Hematopoietic multipotent progenitor cell treated with erythropoietin and hydrocortisone succinate and interleukin-3 and kit ligand, for 17 days (in vitro differentiated cells): ENCODE results near the gene RABEP2.
"Not testable (repeated sequence)": the region's sequence is repeated elsewhere in the genome, so short reads cannot be mapped to it uniquely, and the experiment has no call there.

Experiments
- DNase-seq: peaks from one replicate; pipeline ENCODE4 v3.0.0-alpha.2; 2015; ENCODE audit warnings: low spot score

Gene RABEP2

DNA sequence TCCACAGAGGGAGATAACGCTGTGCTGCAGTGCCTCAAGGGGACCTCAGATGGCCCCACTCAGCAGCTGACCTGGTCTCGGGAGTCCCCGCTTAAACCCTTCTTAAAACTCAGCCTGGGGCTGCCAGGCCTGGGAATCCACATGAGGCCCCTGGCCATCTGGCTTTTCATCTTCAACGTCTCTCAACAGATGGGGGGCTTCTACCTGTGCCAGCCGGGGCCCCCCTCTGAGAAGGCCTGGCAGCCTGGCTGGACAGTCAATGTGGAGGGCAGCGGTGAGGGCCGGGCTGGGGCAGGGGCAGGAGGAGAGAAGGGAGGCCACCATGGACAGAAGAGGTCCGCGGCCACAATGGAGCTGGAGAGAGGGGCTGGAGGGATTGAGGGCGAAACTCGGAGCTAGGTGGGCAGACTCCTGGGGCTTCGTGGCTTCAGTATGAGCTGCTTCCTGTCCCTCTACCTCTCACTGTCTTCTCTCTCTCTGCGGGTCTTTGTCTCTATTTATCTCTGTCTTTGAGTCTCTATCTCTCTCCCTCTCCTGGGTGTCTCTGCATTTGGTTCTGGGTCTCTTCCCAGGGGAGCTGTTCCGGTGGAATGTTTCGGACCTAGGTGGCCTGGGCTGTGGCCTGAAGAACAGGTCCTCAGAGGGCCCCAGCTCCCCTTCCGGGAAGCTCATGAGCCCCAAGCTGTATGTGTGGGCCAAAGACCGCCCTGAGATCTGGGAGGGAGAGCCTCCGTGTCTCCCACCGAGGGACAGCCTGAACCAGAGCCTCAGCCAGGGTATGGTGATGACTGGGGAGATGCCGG lies 7.5 kb upstream of the RABEP2 start:
- no peak for DNase-seq

DNA sequence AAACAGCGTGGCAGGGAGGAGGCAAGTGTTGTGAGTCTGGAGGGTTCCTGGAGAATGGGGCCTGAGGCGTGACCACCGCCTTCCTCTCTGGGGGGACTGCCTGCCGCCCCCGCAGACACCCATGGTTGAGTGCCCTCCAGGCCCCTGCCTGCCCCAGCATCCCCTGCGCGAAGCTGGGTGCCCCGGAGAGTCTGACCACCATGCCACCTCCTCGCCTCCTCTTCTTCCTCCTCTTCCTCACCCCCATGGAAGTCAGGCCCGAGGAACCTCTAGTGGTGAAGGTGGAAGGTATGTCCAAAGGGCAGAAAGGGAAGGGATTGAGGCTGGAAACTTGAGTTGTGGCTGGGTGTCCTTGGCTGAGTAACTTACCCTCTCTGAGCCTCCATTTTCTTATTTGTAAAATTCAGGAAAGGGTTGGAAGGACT lies 6.8 kb upstream of the RABEP2 start, which contains the start of gene CD19:
Gene CD19 (plus strand): TSS at position 171 of the 425 bp plus-strand sequence. CDS start 30 bp downstream, at position 201.
- DNase-seq: no peak

GRCh38 chr16:28930652-28931051 lies 5.6 kb upstream of the RABEP2 start:
- no peak for DNase-seq

- no peak for DNase-seq
Observed at GRCh38 chr16:28930203-28930602, 5.2 kb upstream of the RABEP2 start.

DNA sequence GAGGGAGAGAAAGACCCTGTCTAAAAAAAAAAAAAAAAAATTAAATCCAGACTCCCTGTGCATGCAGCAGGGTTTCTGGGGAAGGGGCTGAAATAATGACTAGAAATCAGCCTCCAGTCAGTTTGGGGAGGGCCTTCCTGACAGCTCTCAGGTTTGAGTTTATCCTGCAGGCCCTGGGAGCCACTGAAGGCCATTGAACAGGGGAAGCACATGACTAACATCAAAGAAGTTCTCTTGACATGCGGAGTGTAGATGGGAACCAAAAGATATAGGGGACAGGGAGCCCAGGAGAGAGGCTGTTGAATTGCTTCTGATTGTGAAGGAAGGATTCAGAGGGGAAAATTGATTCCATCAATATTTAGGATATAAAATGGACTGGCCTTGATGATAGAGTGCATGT lies 2.8 kb upstream of the RABEP2 start:
- DNase-seq: no peak

GRCh38 chr16:28926284-28926683 lies 1.2 kb upstream of the RABEP2 start:
- not testable (repeated sequence) for DNase-seq

DNA sequence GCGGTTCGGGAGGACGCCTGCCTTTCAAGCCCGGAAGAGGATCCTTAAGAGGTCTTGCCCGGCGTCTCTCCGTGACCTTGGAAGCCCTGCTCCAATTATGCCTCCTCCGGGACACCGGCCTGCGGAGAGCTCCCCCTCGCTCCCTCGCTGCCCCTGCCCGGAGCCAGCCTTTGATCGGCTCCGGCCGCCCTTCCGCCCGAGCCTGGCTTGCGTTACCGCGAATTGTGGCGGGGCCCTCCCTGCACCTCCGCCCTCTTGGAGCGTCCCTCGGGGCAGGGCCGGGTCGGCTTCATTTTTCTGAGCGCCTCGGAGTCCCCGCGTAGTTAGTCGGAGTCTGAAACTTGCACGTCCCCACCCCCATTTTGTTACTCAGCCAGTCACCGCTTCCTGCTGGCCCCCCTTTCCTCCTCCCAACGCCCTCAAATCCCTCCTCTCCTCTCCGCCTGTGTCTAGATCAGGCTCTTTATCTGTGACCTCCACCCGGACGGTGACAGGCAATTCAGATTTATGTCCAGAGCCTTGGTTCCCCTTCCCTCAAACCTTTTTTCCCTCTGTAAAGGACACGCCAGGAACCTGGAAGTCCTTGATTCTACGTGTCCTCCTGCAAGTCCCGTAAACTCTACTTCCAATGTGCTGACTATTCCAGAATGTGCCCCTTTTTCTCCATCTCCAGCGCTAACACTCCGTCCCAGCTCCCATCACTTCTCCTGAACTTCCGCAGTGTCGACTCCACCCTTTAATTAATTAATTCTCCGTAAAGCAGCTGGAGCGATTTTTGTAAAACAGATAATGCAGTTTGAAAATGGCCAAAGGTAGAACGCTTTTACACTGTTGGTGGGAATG lies 569 bp upstream of the RABEP2 start:
- no peak for DNase-seq

- DNase-seq: no peak
Observed at GRCh38 chr16:28924399-28924761, 658 bp downstream of the RABEP2 start.

DNA sequence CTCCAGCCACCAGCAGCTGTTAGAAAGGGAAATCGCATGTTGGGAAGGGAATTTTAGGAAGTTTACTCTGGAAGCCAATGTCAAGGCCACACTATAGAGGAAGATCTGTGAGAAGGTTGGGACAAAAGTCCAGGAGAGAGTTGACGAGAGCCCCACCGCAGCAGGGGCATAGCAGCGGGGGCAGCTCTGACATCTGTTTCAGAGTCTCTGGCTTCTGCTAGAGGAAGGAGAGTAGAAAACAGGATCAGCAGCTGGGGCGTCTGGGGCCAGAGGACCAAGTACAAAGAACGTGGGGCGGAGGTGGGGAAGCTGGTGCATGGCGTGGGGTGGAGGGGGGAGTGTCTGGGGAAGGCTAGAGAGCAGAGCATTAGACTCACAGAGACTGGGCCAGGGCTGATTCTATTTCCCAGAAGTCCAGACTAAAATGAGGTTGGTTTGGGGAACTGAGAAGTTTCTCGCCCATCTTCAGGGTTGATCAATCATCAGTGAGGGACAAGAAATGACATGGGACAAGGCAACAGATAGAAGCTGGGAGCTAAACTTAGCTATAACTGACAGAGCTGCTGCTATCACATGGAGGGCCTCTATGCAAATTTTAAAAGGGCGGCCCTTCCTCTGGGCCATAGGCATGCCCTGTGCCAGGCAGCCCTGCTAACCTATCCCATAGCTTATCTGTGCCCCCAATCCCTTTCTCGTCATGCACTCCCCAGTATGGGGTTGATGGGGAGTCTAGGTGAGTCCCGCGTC lies 1.2 kb downstream of the RABEP2 start:
- DNase-seq: no peak

GRCh38 chr16:28923231-28923587 lies 1.8 kb downstream of the RABEP2 start:
- DNase-seq: no peak

DNA sequence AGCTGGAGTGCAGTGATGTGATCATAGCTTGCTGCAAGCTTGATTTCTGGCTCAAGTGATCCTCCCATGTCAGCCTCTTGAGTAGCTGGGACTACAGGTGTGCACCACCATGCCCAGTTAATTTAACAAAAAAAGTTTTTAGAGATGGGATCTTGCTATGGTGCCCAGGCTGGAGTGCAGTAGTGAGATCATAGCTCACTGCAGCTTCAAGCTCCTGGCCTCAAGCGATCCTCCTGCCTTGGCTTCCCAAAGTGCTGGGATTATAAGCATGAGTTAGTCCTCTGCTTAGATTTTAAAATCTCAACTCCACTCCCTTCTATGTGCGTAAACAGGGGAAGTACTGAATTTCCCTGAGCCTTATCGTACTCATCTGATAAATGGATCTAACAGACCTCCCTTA lies 6.3 kb downstream of the RABEP2 start:
- DNase-seq: no peak

DNA sequence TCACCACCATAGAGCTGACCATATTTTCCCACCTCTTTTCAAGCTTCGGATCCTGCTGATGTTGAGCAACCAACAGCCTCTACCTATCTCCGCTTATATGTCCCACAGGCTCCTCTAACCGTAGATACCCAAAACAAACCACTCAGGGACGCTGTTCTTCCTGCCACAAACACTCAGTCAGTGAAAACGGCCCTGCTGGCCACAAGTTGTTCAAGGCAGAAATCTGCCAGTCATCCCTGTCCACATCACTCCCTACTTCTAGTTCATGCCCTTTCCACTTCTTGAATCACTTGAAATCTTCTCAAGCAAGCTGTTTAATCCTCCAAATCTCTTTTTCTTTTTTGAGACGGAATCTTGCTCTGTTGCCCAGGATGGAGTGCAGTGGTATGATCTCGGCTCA lies 7.9 kb downstream of the RABEP2 start:
- DNase-seq: no peak

GRCh38 chr16:28915181-28915580 lies 9.9 kb downstream of the RABEP2 start:
- DNase-seq: no peak

DNA sequence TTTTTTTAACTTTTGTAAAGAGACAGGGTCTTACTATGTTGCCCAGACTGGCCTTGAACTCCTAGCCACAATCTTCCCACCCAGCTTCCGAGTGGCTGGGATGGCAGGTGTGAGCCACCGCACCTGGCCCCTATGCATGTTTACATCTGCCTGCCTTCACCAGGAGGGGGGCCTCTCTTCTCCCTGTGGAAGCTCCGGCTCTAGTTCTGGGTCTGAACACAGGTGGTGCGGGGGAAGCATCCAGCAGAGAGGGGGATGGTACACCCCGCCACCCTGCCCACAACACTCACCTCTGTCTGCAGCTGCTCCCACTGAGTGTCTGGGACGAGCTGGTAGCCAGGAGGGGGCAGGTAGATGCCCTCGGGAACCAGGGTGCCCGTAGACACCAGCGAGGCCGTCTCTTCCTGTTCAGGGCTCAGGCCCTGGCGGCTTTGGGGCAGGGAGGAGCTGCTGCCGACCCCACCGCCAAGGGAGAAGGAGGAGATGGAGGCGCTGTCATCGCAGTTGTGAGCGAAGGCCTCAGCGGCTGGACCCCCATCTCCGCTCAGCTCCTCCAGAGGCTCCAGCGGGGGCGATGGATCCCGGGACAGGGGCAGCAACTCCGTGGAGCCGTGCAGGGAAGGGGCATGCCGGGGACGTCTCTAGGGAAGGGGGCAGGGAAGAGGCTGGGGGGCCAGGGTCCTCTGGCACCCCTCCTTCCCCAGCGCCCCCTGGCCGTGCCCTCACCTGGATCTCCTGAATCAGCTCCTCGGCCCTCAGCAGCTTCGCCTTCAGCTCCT lies 10.9 kb downstream of the RABEP2 start:
- DNase-seq: no peak

GRCh38 chr16:28912558-28912957 lies 12.5 kb downstream of the RABEP2 start:
- no peak for DNase-seq

- DNase-seq: no peak
Observed at GRCh38 chr16:28910086-28911031, 14.7 kb downstream of the RABEP2 start.

DNA sequence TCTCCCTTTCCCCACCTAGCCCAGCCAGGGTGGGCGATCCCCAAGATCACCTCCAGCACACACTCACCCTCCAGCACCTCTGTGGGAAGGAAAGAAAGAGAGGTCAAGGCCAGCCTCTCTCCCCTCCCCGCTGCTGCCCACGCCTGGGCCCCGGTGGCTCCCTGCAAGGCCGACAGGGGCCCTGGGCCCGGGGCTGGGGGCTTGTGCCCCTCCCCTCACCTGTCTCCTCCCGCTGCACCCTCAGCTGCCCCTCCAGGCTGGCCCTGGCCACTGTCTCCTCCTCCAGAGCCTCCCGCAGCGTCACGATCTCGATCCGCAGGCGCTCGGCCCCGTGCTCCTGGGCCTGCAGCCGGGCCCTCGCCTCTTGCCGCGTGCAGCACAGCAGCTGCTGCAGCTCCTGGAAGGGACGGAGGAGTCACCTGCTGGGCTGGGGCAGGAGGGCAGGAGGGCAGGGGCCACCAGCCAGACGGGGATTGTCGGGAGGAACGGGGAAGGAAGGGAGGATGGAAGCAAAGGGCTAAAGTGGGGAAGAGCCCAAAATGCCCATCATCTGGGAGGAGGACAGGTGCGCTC lies 19.2 kb downstream of the RABEP2 start:
- no peak for DNase-seq

GRCh38 chr16:28905229-28905754 lies 19.7 kb downstream of the RABEP2 start:
- no peak for DNase-seq

DNA sequence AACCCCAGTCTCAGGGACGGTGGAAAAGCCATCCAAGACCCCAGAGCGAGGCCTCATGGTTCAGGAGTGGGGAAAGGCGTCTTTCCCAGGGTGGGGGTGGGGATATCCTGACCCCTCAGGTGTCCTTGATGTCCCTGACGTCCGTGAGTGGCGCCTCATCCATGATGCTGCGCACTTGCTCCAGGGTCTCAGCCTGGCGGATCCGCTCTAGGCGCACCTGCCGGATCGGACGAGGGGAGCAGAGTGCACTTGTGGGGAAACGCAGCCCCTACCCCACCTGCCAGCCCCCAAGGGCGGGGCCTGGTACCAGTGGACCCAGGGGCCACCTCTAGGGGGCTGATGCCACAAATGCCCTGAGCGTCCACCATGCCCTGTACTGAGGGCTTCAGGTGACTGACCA lies 20.2 kb downstream of the RABEP2 start:
- no peak for DNase-seq

GRCh38 chr16:28904363-28904762 lies 20.7 kb downstream of the RABEP2 start:
- DNase-seq: no peak
